WTC11 (cell line): ENCODE results near the gene TNFSF15. TPM values are rescaled to one million over a fixed set of nuclear protein-coding genes. Genes with fewer than 3 reads are reported as not detected.

Experiments used
- ATAC-seq: fragments of 200-7000 bp; cut with Tn5 transposase; 2 replicates; pipeline ENCODE4 v1.10.0; 2021; ENCODE audit warnings: mild to moderate bottlenecking, moderate library complexity
- CTCF ChIA-PET: fragments of 300-600 bp; sonication (Branson Sonifier 250); formaldehyde crosslinking; loops from one replicate; lab custom pipeline; 2021; ENCODE audit warnings: antibody characterized with exemption; lab: Charles Lee
- POLR2A ChIA-PET: fragments of 350-600 bp; sonication (Branson Sonifier 250); formaldehyde crosslinking; loops from one replicate; lab custom pipeline; 2021; ENCODE audit warnings: antibody characterized with exemption; lab: Charles Lee
- DNase-seq: peaks from one replicate; pipeline ENCODE4 v3.0.0; 2021; ENCODE audit warnings: low spot score
- H3K27ac Mint-ChIP-seq: 2 replicates; pipeline ENCODE4 v1.8.0; 2021; ENCODE audit warnings: mixed read lengths
- H3K27me3 Mint-ChIP-seq: 2 replicates; pipeline ENCODE4 v1.8.0; 2021; ENCODE audit warnings: low read depth, mild to moderate bottlenecking, moderate library complexity, mixed read lengths
- H3K36me3 Mint-ChIP-seq: 2 replicates; pipeline ENCODE4 v1.8.0; 2021; ENCODE audit warnings: mixed read lengths
- H3K4me1 Mint-ChIP-seq: 2 replicates; pipeline ENCODE4 v1.8.0; 2022; ENCODE audit warnings: mixed read lengths
- H3K4me3 Mint-ChIP-seq: 2 replicates; pipeline ENCODE4 v1.8.0; 2021; ENCODE audit warnings: mild to moderate bottlenecking, moderate library complexity, mixed read lengths
- H3K9me3 Mint-ChIP-seq: 2 replicates; pipeline ENCODE4 v1.8.0; 2021; ENCODE audit warnings: mixed read lengths
- ATF1 ChIP-seq: sonication (generic); formaldehyde crosslinking; IDR thresholded peaks from 2 replicates; pipeline ENCODE4 v1.8.1; 2023; ENCODE audit warnings: mild to moderate bottlenecking, moderate library complexity, missing genetic modification reagents
- ETV6 ChIP-seq: sonication (generic); formaldehyde crosslinking; IDR thresholded peaks from 2 replicates; pipeline ENCODE4 v1.8.1; 2022; ENCODE audit warnings: mild to moderate bottlenecking, missing genetic modification reagents
- FOXJ3 ChIP-seq: sonication (generic); formaldehyde crosslinking; IDR thresholded peaks from 2 replicates; pipeline ENCODE4 v1.9.0; 2021; ENCODE audit warnings: missing genetic modification reagents, mild to moderate bottlenecking, borderline replicate concordance
- FOXP1 ChIP-seq: sonication (generic); formaldehyde crosslinking; IDR thresholded peaks from 2 replicates; pipeline ENCODE4 v1.8.0; 2022; ENCODE audit warnings: missing genetic modification reagents, mild to moderate bottlenecking, moderate library complexity, borderline replicate concordance
- GRHL2 ChIP-seq: fragments of 250-450 bp; sonication (Bioruptor Pico); IDR thresholded peaks from 2 replicates; pipeline ENCODE4 v1.8.0; 2022; ENCODE audit warnings: mild to moderate bottlenecking, moderate library complexity; ENCODE audit not compliant: insufficient replicate concordance, severe bottlenecking
- IRF1 ChIP-seq: sonication (generic); formaldehyde crosslinking; IDR thresholded peaks from 2 replicates; pipeline ENCODE4 v1.8.0; 2023; ENCODE audit warnings: missing genetic modification reagents
- JUN ChIP-seq: sonication (generic); formaldehyde crosslinking; IDR thresholded peaks from 2 replicates; pipeline ENCODE4 v1.8.0; 2023; ENCODE audit warnings: mild to moderate bottlenecking, missing genetic modification reagents
- MAX ChIP-seq: sonication (generic); formaldehyde crosslinking; IDR thresholded peaks from 2 replicates; pipeline ENCODE4 v1.8.0; 2022; ENCODE audit warnings: mild to moderate bottlenecking, missing genetic modification reagents
- MLX ChIP-seq: sonication (generic); formaldehyde crosslinking; IDR thresholded peaks from 2 replicates; pipeline ENCODE4 v1.8.1; 2023; ENCODE audit warnings: mild to moderate bottlenecking, missing genetic modification reagents, moderate library complexity
- NFE2L1 ChIP-seq: sonication (generic); formaldehyde crosslinking; IDR thresholded peaks from 2 replicates; pipeline ENCODE4 v1.8.1; 2023; ENCODE audit warnings: missing genetic modification reagents
- RELA ChIP-seq: sonication (generic); formaldehyde crosslinking; IDR thresholded peaks from 2 replicates; pipeline ENCODE4 v1.8.1; 2022; ENCODE audit warnings: missing genetic modification reagents, mild to moderate bottlenecking, borderline replicate concordance
- SP1 ChIP-seq: sonication (generic); formaldehyde crosslinking; conservative IDR thresholded peaks from 2 replicates; pipeline ENCODE4 v1.8.1; 2022; ENCODE audit warnings: missing genetic modification reagents
- TEAD4 ChIP-seq: sonication (generic); formaldehyde crosslinking; IDR thresholded peaks from 2 replicates; pipeline ENCODE4 v1.8.0; 2022; ENCODE audit warnings: mild to moderate bottlenecking, missing genetic modification reagents
- ZNF138 ChIP-seq: sonication (generic); formaldehyde crosslinking; conservative IDR thresholded peaks from 2 replicates; pipeline ENCODE4 v1.8.1; 2022; ENCODE audit warnings: mild to moderate bottlenecking, moderate library complexity, missing genetic modification reagents
- ZNF423 ChIP-seq: fragments of 250-450 bp; sonication (Bioruptor Pico); IDR thresholded peaks from 2 replicates; pipeline ENCODE4 v2.1.2; 2022; ENCODE audit warnings: mild to moderate bottlenecking, moderate library complexity
- ZNF425 ChIP-seq: fragments of 250-450 bp; sonication (Bioruptor Pico); conservative IDR thresholded peaks from 2 replicates; pipeline ENCODE4 v1.9.0; 2021; ENCODE audit warnings: mild to moderate bottlenecking
- ZNF512 ChIP-seq: sonication (generic); formaldehyde crosslinking; IDR thresholded peaks from 2 replicates; pipeline ENCODE4 v1.8.1; 2022; ENCODE audit warnings: missing genetic modification reagents, borderline replicate concordance
- total RNA-seq: library from RNA; stranded (reverse); gene quantifications from 3 replicates; pipeline ENCODE4 v1.2.3, GENCODE V29; 2021
- TF ChIP-seq, protein P1 (sequence below): fragments of 250-450 bp; sonication (Bioruptor Pico); IDR thresholded peaks from 2 replicates; pipeline ENCODE4 v2.1.2; 2022; ENCODE audit warnings: mild to moderate bottlenecking, moderate library complexity
- TF ChIP-seq, protein P2 (sequence below): sonication (generic); formaldehyde crosslinking; IDR thresholded peaks from 2 replicates; pipeline ENCODE4 v1.8.1; 2022; ENCODE audit warnings: mild to moderate bottlenecking, missing genetic modification reagents, moderate library complexity, borderline replicate concordance

TNFSF15 gene
- total RNA-seq, 1 experiment from 2014 or later: 0.11 TPM

DNA sequence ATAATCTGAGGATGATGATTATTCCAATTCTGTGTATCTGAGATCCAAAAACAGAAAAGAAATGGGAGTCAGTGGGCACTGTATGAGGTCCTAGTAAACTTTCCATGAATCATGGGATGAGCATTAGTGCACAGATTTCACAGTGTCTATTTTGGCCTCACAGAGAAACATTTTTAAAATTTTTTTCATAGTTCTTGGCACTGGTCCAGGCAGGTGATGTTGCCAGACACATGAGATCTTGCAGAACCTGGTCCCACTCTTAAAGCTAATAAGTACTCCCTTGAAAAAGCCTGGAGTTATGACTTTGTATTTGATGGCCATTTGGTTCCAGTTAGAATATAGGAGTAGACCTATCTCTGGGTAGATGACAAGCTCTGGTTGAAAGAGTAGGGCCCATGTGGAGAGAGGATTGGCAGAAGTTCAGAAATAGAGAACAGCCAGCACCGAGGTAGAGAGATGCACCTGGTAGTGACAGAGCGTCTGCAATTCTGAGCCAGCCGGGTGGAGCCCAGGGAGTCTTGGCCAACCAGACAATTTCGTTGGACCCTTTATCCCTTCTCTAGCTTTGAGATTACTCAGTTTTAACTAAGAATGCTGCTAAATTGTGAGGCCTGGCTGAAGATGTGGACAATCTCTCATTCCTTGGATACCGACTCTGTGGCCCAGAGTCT lies 6.3 kb upstream of the TNFSF15 start:
- no peaks in the 10 kb centered on the region for H3K9me3 Mint-ChIP-seq
- ATAC-seq (no peak), DNase-seq (no peak)
- H3K4me1 Mint-ChIP-seq: peaks cover 3% of the 10 kb centered on the region
- no peak overlapping the region for H3K27ac Mint-ChIP-seq
- H3K36me3 Mint-ChIP-seq: no peaks in the 10 kb centered on the region
- peaks cover 6% of the 10 kb centered on the region for H3K27me3 Mint-ChIP-seq
- no peak for TF ChIP-seq SP1 (CRISPR knock-in tag)
- TF ChIP-seq, protein P1, sequence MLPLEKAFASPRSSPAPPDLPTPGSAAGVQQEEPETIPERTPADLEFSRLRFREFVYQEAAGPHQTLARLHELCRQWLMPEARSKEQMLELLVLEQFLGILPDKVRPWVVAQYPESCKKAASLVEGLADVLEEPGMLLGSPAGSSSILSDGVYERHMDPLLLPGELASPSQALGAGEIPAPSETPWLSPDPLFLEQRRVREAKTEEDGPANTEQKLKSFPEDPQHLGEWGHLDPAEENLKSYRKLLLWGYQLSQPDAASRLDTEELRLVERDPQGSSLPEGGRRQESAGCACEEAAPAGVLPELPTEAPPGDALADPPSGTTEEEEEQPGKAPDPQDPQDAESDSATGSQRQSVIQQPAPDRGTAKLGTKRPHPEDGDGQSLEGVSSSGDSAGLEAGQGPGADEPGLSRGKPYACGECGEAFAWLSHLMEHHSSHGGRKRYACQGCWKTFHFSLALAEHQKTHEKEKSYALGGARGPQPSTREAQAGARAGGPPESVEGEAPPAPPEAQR (CRISPR knock-in tag): no peak
- no peak for TF ChIP-seq MLX (CRISPR knock-in tag)
- no peak for TF ChIP-seq ZNF425
- no peak for TF ChIP-seq FOXP1 (CRISPR knock-in tag)
- no peak for TF ChIP-seq FOXJ3 (CRISPR knock-in tag)
- no peak for TF ChIP-seq RELA (CRISPR knock-in tag)
- TF ChIP-seq, protein P2, sequence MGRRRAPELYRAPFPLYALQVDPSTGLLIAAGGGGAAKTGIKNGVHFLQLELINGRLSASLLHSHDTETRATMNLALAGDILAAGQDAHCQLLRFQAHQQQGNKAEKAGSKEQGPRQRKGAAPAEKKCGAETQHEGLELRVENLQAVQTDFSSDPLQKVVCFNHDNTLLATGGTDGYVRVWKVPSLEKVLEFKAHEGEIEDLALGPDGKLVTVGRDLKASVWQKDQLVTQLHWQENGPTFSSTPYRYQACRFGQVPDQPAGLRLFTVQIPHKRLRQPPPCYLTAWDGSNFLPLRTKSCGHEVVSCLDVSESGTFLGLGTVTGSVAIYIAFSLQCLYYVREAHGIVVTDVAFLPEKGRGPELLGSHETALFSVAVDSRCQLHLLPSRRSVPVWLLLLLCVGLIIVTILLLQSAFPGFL (CRISPR knock-in tag): no peak
- TF ChIP-seq ZNF423 (CRISPR knock-in tag): no peak
- TF ChIP-seq TEAD4 (CRISPR knock-in tag): no peak
- TF ChIP-seq ZNF138 (CRISPR knock-in tag): no peak
- no peak for TF ChIP-seq ETV6 (CRISPR knock-in tag)
- no peak for TF ChIP-seq ZNF512 (CRISPR knock-in tag)
- TF ChIP-seq MAX (CRISPR knock-in tag): no peak
- TF ChIP-seq JUN (CRISPR knock-in tag): no peak
- TF ChIP-seq ATF1: no peak
- no peak for TF ChIP-seq NFE2L1 (CRISPR knock-in tag)
- no peak for TF ChIP-seq IRF1 (CRISPR knock-in tag)
- no peak for TF ChIP-seq GRHL2 (CRISPR knock-in tag)
- ChIA-PET POLR2A (no interaction called here), CTCF (interaction anchor here (1.4 kb wide), 1 partner anchor 13 kb away, joined by 3 read pairs; no protein-coding TSS in a partner anchor)
- H3K4me3 Mint-ChIP-seq: no peak overlapping the region
